Suprapubic skin (tissue), 4 donors: Measurements from ENCODE around the gene MED8. TPM values are rescaled to one million over a fixed set of nuclear protein-coding genes. Genes with fewer than 3 reads are reported as not detected.

Source experiments
- DNase-seq, 2 donors: peaks; one replicate each; pipeline ENCODE4 v3.0.0-alpha.2; 2019; ENCODE audit warnings: low spot score in 2 of 2
- H3K27ac ChIP-seq: fragments of 200-600 bp; sonication (generic); one replicate; pipeline ENCODE4 v1.5.1; 2019
- H3K27me3 ChIP-seq: fragments of 200-600 bp; sonication (generic); one replicate; pipeline ENCODE4 v1.5.1; 2019
- H3K36me3 ChIP-seq: fragments of 200-600 bp; sonication (generic); one replicate; pipeline ENCODE4 v1.5.1; 2019
- H3K4me1 ChIP-seq: fragments of 200-600 bp; sonication (generic); one replicate; pipeline ENCODE4 v1.5.1; 2019
- H3K4me3 ChIP-seq: fragments of 200-600 bp; sonication (generic); one replicate; pipeline ENCODE4 v1.5.1; 2019; ENCODE audit warnings: mild to moderate bottlenecking
- H3K9me3 ChIP-seq: fragments of 200-600 bp; sonication (generic); one replicate; pipeline ENCODE4 v1.5.1; 2019
- CTCF ChIP-seq, 2 donors: fragments of 200-600 bp in 1 of 2; fragments of 450-650 bp in 1 of 2; sonication (generic) in 1 of 2; IDR thresholded peaks; one replicate each; pipeline ENCODE4 v1.5.1; 2016 to 2019; ENCODE audit warnings: antibody characterized with exemption in 2 of 2, mild to moderate bottlenecking in 1 of 2, moderate library complexity in 1 of 2
- EP300 ChIP-seq: sonication (generic); formaldehyde crosslinking; IDR thresholded peaks from one replicate; pipeline ENCODE4 v1.6.1; 2017; ENCODE audit warnings: antibody characterized with exemption
- POLR2A ChIP-seq, 2 donors: fragments of 450-650 bp; IDR thresholded peaks; one replicate each; pipeline ENCODE4 v1.6.1; 2017; ENCODE audit warnings: antibody characterized with exemption in 2 of 2, mild to moderate bottlenecking in 2 of 2, moderate library complexity in 2 of 2
- POLR2AphosphoS5 ChIP-seq, 3 donors: sonication (generic); formaldehyde crosslinking; IDR thresholded peaks; one replicate each; pipeline ENCODE4 v1.6.1; 2017; ENCODE audit warnings: antibody characterized with exemption in 3 of 3
- WGBS: methylation state at CpG from one replicate; pipeline ENCODE4 v1.1.5; 2018; 5-methylcytosine and 5-hydroxymethylcytosine counted together
- total RNA-seq, 4 donors: library from RNA; depleted of rRNA; stranded (reverse); fragments of >200 nt; gene quantifications; one replicate each; pipeline ENCODE4 v1.1.0, GENCODE V29; 2016

MED8 gene
- total RNA-seq, 4 donors from 2014 or later: 26.8 to 43.2 (median 40.3) TPM

- Histone ChIP-seq H3K36me3 (peaks cover 25% of the 10 kb centered on the region), H3K4me1 (peaks cover 41% of the 10 kb centered on the region), H3K27me3 (no peaks in the 10 kb centered on the region), H3K9me3 (no peaks in the 10 kb centered on the region), H3K27ac (peak within 1 kb of the TSS; percentile 96), H3K4me3 (peak within 1 kb of the TSS; percentile 80)
- TF ChIP-seq POLR2AphosphoS5 (IDR thresholded peaks at IDR 0.05) (peak in 2 of 3 donors; percentile 9 to 27), CTCF (IDR thresholded peaks at IDR 0.05) (peak in 1 of 2 donors; percentile 7), POLR2A (IDR thresholded peaks at IDR 0.05) (peak; percentile 19 to 45), EP300 (no peak)
- WGBS: under 1% methylated on average over 20 of the region's 58 CpGs
- peak; percentile 93 for DNase-seq
These were observed 21.5 kb downstream of the MED8 start, which contains the start of gene ELOVL1 for GRCh38 chr1:43367904-43368645. ELOVL1 (minus strand) TSS chr1:43368011; CDS start chr1:43365609, 2,402 bp downstream.

GRCh38 chr1:43367026-43367903 is 22.3 kb downstream of the MED8 start:
- Histone ChIP-seq H3K27me3 (no peaks in the 10 kb centered on the region), H3K4me3 (peak overlapping the region; percentile 80), H3K4me1 (peaks cover 38% of the 10 kb centered on the region), H3K36me3 (peaks cover 33% of the 10 kb centered on the region), H3K9me3 (no peaks in the 10 kb centered on the region), H3K27ac (peak overlapping the region; percentile 96)
- WGBS: 0% methylated on average over 27 of the region's 48 CpGs
- TF ChIP-seq POLR2A (IDR thresholded peaks at IDR 0.05): no peak
- TF ChIP-seq CTCF (IDR thresholded peaks at IDR 0.05): no peak
- TF ChIP-seq EP300: no peak
- peak in 1 of 3 donors; percentile 30 for TF ChIP-seq POLR2AphosphoS5 (IDR thresholded peaks at IDR 0.05)
- no peak for DNase-seq

- H3K27ac ChIP-seq: peak overlapping the region; percentile 96
- H3K9me3 ChIP-seq: no peaks in the 10 kb centered on the region
- DNase-seq: no peak
- WGBS: 34% methylated on average over 2 of the region's 5 CpGs
- peaks cover 38% of the 10 kb centered on the region for H3K4me1 ChIP-seq
- H3K36me3 ChIP-seq: peaks cover 40% of the 10 kb centered on the region
- TF ChIP-seq POLR2AphosphoS5 (IDR thresholded peaks at IDR 0.05) (no peak), POLR2A (IDR thresholded peaks at IDR 0.05) (no peak), CTCF (IDR thresholded peaks at IDR 0.05) (no peak), EP300 (no peak)
- no peaks in the 10 kb centered on the region for H3K27me3 ChIP-seq
- peak overlapping the region; percentile 80 for H3K4me3 ChIP-seq
These were observed 23.0 kb downstream of the MED8 start for GRCh38 chr1:43366601-43367025.

- no peaks in the 10 kb centered on the region for H3K9me3 ChIP-seq
- TF ChIP-seq EP300: no peak
- TF ChIP-seq POLR2A (IDR thresholded peaks at IDR 0.05): no peak
- no peak for TF ChIP-seq POLR2AphosphoS5 (IDR thresholded peaks at IDR 0.05)
- TF ChIP-seq CTCF (IDR thresholded peaks at IDR 0.05): no peak
- H3K36me3 ChIP-seq: peaks cover 44% of the 10 kb centered on the region
- DNase-seq: peak in 1 of 2 donors; percentile 77
- no peaks in the 10 kb centered on the region for H3K27me3 ChIP-seq
- peak overlapping the region; percentile 96 for H3K27ac ChIP-seq
- peaks cover 38% of the 10 kb centered on the region for H3K4me1 ChIP-seq
- peak overlapping the region; percentile 80 for H3K4me3 ChIP-seq
- 38% methylated on average over 9 of the region's 11 CpGs for WGBS
These were observed 23.4 kb downstream of the MED8 start for GRCh38 chr1:43366179-43366578.
